Activated gamma-delta T cell treated with Interleukin-2 at 50 U/mL for 16 hours (primary cell): ENCODE data around the gene TSR3.

Experiments
- DNase-seq: peaks from one replicate; pipeline ENCODE4 v3.0.0-alpha.2; 2020

TSR3 gene

DNA sequence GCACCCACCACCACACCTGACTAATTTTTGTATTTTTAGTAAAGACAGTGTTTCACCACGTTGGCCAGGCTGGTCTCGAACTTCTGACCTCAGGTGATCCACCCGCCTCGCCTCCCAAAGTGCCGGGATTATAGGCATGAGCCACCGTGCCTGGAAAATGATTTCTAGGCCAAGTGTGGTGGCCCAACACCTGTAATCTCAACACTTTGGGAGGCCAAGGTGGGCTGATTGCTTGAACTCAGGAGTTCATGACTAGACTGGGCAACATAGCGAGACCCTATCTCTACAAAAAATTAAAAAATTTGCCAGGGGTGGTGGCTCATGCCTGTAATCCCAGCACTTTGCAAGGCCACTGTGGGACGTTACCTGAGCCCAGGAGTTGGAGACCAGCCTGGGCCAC, 29.3 kb downstream of the TSR3 start:
- no peak for DNase-seq

DNA sequence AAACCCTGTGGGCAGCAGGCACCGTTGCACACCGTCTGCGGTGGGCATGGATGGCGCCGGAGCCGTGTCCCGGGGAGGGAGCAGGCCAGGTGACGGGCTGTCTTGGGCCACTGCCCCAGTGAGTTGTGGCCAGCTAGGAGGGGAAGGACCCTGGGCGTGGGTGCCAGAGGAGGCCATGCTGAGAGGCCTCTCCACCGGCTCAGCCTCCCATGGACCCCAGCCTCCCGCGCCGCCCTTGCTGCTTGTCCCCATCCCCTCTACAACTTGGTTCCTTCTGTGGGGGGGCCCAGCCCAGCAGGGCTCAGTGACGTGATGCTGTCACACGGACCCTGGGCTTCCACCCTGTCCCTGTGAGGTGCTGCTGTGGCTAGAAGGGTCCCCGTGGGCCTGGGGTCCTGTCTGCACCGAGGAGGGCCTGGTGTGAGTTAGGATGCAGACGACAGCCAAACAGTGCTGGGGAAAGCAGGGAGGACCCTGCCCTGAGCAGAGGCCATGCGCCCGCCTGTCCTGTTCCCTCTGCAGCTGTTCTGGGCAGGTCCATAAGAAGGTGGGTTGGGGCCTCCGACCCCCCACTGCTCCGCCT, 30.9 kb downstream of the TSR3 start:
- no peak for DNase-seq

GRCh38 chr16:1320097-1320496, 31.6 kb downstream of the TSR3 start:
- no peak for DNase-seq

DNA sequence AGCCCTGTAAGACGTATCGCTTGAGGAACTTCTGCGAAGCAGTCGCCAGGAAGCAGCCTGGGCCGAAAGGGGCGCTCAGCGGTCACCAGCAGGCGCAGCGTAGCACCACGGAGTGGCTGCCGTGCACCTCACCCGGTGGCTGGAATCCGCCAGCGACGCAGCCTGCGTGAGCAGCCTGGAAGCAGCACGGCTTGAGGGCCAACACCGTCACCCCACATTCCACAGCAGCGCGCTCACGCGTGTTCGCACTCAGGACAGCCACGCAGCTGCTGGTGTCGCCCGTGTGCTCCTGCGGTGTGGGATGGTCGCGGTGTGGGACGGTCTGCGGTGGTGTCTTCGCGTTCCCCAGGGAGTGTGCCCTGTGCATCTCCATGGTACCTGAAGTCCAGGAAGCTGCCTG, 32.6 kb downstream of the TSR3 start:
- DNase-seq = no peak

DNA sequence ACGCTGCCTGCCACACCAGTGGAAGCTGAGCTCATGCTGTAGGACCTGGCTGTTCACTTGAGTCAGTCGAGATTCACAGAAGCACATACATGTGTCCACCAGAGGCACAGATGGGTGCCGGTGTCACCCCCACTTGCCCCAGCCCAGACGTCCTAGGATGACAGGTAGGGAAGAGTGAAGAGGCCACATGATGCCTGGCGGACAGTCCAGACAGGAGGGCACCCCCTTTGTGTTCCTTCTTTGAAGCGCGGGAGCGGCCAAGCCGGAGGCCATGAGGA, 33.5 kb downstream of the TSR3 start:
- no peak for DNase-seq

DNA sequence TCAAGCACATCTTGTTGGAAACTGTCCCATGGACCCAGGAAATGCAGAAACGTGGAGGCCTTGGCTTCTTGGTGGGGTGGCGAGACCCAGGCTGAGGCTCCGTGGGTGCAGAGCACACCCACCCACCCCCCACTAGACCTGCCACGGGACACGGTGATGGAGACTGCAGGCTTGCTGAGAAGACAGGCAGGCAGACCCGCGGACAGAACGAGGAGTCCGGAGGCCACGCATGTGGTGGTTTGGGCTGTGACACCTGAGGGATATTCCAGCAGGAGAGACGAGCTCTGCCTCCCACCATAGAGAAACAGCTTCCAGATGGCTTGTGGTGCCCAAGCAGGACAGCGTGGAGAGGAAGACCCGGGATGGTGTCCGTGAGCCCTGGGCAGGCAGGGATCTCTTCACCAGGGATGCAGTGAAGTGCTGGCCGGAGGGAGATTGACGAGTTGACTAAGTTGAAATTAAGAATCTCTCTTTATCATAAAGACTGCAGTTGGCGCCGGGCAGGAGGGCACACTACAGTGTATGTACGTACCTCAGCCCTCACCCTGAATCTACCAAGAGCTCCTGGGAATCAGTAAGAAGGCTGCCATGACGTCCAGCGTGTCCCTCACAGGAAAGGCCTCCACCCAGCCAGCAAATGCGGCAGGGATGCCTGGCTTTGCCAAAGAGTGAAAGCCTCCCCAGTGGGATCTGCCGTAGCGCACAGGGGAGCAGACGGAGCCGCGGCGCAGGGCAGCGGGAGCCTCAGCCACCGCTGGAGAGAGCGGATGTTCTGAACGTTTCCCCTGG, 34.0 kb downstream of the TSR3 start:
- no peak for DNase-seq

- DNase-seq = no peak
Observed at GRCh38 chr16:1316033-1316405, 35.7 kb downstream of the TSR3 start.

DNA sequence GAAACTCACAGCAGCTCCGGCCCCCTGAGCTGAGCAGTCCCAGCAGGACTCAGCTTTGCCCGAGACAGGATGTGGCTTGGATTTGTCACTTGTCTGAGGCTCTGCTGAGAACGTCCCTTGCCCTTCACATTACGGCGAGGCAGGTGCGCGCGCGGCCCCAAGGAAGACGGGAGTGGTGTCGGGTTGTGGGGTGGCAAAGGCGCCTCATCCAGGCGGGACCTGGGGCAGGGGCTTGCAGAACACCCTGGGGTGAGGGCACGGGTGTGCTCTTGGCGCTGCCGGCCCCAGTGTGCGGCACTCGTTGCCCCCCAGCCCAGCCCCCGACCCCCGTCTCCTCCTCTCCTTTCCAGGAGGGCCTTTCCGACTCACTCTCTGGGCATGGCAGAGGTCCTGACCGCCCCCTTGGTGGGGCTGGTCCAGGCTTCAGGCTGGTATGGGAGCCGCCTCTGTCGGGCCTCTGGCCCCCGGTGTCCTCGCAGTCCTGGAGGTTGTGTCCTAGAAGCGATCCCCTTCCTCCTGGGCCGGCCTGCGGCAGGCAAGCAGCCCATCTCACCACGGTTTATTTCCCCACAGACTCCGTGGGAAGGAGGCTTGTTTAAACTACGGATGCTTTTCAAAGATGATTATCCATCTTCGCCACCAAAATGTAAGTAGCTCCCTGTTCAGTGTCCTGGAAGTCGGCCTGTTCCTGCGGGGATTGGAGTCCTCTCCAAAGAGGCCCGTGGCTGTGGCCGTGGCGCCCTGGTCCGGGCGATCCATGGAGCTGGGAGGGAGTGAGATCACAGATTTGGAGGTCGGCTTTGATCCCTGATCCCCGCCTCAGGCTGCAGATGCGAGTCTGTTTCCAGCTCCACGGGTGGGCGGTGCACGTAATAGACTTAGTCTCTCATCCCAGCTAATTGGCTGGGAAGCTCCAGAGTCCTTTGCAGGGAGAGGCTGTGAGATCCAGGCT, 36.3 kb downstream of the TSR3 start:
- DNase-seq = no peak

- no peak for DNase-seq
Observed at GRCh38 chr16:1314399-1315068, 37.1 kb downstream of the TSR3 start.

DNA sequence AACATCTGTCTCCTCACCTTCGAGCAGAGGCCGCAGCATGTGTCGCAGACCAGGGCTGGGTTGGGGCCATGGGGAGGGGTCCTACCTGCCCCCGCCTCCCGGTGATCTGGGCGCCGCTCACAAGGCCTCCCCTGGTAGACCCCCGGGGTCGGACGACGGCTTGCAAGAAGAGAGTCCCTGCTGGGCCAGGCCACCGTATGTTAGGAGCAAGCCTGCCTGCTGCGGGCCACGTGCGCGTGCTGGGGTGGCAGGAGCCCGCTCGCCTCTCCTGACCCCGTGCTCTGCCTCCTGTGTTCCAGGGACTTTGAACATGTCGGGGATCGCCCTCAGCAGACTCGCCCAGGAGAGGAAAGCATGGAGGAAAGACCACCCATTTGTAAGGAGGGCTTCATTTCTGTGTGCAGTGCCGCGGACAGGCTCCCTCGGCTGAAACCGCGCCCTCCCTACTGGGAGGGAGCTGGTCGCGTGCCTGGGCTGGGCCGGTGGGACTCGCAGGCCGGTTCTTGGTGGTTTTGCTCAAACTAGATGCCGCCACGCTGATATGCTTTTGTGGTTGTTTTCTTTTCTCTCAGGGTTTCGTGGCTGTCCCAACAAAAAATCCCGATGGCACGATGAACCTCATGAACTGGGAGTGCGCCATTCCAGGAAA, 37.8 kb downstream of the TSR3 start:
- no peak for DNase-seq

- DNase-seq = no peak
Observed at GRCh38 chr16:1312903-1313302, 38.8 kb downstream of the TSR3 start.

GRCh38 chr16:1312467-1312816, 39.2 kb downstream of the TSR3 start:
- no peak for DNase-seq

- DNase-seq = no peak
Observed at GRCh38 chr16:1311738-1312466, 39.8 kb downstream of the TSR3 start.

DNA sequence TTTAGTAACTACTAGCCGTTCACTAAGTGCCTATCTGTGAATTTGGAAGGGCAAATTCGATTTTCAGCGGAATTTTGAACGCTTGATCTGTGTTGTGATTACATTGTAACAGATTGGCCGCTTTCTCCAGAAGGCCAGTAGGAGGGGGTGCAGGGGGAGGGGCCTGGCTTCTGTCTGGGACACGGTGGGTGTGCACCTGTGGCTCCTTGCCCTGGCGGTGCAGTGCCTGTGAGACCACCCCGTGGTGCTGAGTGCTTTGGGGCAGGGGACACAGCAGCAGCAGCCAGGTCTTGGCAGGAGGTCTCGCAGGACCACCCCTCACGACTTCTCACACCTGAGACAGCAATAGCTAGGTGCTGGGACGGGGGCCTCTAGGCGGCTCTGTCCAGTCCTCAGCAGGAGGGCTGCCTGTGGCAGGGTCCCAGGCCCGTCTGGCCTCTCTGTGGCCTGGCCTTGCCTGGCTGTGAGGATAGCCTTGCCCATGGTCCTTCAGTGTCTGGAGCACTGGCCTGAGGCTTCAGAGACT, 40.4 kb downstream of the TSR3 start:
- no peak for DNase-seq

GRCh38 chr16:1310832-1311200, 40.9 kb downstream of the TSR3 start:
- peak; percentile 43 for DNase-seq

- DNase-seq = peak; percentile 67
Observed at GRCh38 chr16:1309888-1310831, 41.5 kb downstream of the TSR3 start.

GRCh38 chr16:1308977-1309885, 42.4 kb downstream of the TSR3 start, which contains the start of gene UBE2I:
UBE2I (plus strand) TSS chr16:1309636; CDS start chr16:1314031, 4,395 bp downstream.
- peak; percentile 97 for DNase-seq

- DNase-seq = no peak
Observed at GRCh38 chr16:1308036-1308976, 43.4 kb downstream of the TSR3 start.
